ENCODE results near the gene TEX264. TPM values are rescaled to one million over a fixed set of nuclear protein-coding genes. Genes with fewer than 3 reads are reported as not detected.

The TEX264 gene
- polyA plus RNA-seq, 3 donors, result 58.3 to 108 (median 80.8) TPM

DNA sequence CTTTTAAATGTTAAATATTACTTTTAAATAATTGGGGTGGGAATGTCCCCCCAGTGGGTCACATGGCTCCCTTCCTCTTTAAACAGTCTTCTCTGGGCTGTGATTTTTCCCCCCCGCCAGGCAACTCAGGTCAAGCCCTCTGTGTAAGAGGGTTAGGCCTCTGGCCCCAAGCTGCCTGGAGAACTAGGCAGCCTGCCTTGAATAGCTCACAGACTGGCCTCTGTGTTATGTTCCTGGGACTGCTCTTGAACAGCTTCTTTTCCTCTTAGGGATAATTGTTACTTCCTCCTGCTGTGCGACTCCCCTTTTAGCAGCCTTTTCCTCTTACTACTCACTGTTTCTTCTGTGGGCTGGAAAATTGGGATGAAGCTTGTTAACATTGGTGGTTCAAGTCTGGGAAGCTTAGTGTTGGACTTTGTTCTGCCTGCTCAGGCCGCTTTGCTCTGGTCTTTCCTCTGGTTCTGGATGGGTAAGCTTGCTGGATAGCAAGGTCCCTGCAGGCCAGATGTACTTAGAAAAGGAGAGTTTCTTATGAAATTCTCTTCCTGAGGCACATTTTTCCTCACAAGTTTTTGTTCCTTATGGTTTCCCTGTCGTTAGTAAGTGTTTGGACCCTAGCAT, 2.2 kb downstream of the TEX264 start:
- Mint-ChIP-seq H3K4me3 (peak overlapping the region; percentile 28 to 43), H3K4me1 (peaks cover 79% of the 10 kb centered on the region), H3K9me3 (no peaks in the 10 kb centered on the region), H3K27ac (peak overlapping the region in 2 of 7 donors; percentile 1 to 46), H3K36me3 (peaks cover 34 to 39% of the 10 kb centered on the region in 2 donors), H3K27me3 (ENCODE audit: low read depth in 3 of 3) (no peaks in the 10 kb centered on the region)
- Histone ChIP-seq H2AFZ (ENCODE audit: insufficient read depth, low read depth, low read length, poor library complexity, severe bottlenecking) (no peak overlapping the region), H3K36me3 (replicated peaks in 1 of 2; ENCODE audit: control insufficient read depth in 1 of 2, insufficient read depth in 2 of 2, low read length in 2 of 2) (peaks cover 40 to 44% of the 10 kb centered on the region in 2 donors), H3K27me3 (ENCODE audit: control insufficient read depth in 2 of 2, insufficient read depth in 2 of 2, low read length in 2 of 2) (no peaks in the 10 kb centered on the region), H3K79me2 (ENCODE audit: insufficient read depth, low read length) (peaks cover 62% of the 10 kb centered on the region), H3K9me3 (replicated peaks in 1 of 2; ENCODE audit: control insufficient read depth in 1 of 2, insufficient read depth in 1 of 2, low read length in 2 of 2) (no peaks in the 10 kb centered on the region), H4K20me1 (ENCODE audit: insufficient read depth, low read length) (peaks cover 41% of the 10 kb centered on the region), H3K4me1 (ENCODE audit: control insufficient read depth in 1 of 2, insufficient read depth in 2 of 2, low read length in 2 of 2) (peaks cover 47 to 61% of the 10 kb centered on the region in 2 donors), H3K9ac (ENCODE audit: insufficient read depth, low read length, poor library complexity, severe bottlenecking) (no peak overlapping the region), H3K27ac (ENCODE audit: low read depth in 1 of 2, low read length in 2 of 2) (peak overlapping the region; percentile 17 to 21), H3K4me3 (replicated peaks in 1 of 3; ENCODE audit: low read depth in 2 of 3, low read length in 3 of 3) (no peak overlapping the region), H3K4me2 (replicated peaks; ENCODE audit: extremely low read depth, low read length, poor library complexity, severe bottlenecking) (no peak overlapping the region)
- peak in 1 of 3 donors; percentile 34 for DNase-seq
- intact Hi-C loops (cut with micrococcal nuclease), result no loop called here
- no CpG with 5 or more reads among the region's 4 CpGs for WGBS (ENCODE audit: insufficient coverage)
- TF ChIP-seq CTCF (IDR thresholded peaks at IDR 0.05), result no peak

- no peak overlapping the region for H3K4me3 Mint-ChIP-seq
- no peak for DNase-seq
- peak overlapping the region in 1 of 2 donors; percentile 21 for H3K27ac ChIP-seq (ENCODE audit: low read depth in 1 of 2, low read length in 2 of 2)
Observed at GRCh38 chr3:51673802-51674654, 3.0 kb downstream of the TEX264 start.

More at GRCh38 chr3:51673802-51674654, 3.0 kb downstream of the TEX264 start:
- Histone ChIP-seq H2AFZ (ENCODE audit: insufficient read depth, low read depth, low read length, poor library complexity, severe bottlenecking) (no peak overlapping the region), H3K4me2 (replicated peaks; ENCODE audit: extremely low read depth, low read length, poor library complexity, severe bottlenecking) (no peak overlapping the region), H4K20me1 (ENCODE audit: insufficient read depth, low read length) (peaks cover 41% of the 10 kb centered on the region), H3K9me3 (replicated peaks in 1 of 2; ENCODE audit: control insufficient read depth in 1 of 2, insufficient read depth in 1 of 2, low read length in 2 of 2) (no peaks in the 10 kb centered on the region), H3K79me2 (ENCODE audit: insufficient read depth, low read length) (peaks cover 66% of the 10 kb centered on the region), H3K4me3 (replicated peaks in 1 of 3; ENCODE audit: low read depth in 2 of 3, low read length in 3 of 3) (no peak overlapping the region), H3K9ac (ENCODE audit: insufficient read depth, low read length, poor library complexity, severe bottlenecking) (no peak overlapping the region), H3K4me1 (ENCODE audit: control insufficient read depth in 1 of 2, insufficient read depth in 2 of 2, low read length in 2 of 2) (peaks cover 41 to 56% of the 10 kb centered on the region in 2 donors), H3K27me3 (ENCODE audit: control insufficient read depth in 2 of 2, insufficient read depth in 2 of 2, low read length in 2 of 2) (no peaks in the 10 kb centered on the region), H3K36me3 (replicated peaks in 1 of 2; ENCODE audit: control insufficient read depth in 1 of 2, insufficient read depth in 2 of 2, low read length in 2 of 2) (peaks cover 44 to 50% of the 10 kb centered on the region in 2 donors)
- no peak for TF ChIP-seq CTCF (IDR thresholded peaks at IDR 0.05)
- Mint-ChIP-seq H3K27ac (peak overlapping the region in 2 of 7 donors; percentile 46 to 49), H3K27me3 (ENCODE audit: low read depth in 3 of 3) (no peaks in the 10 kb centered on the region), H3K36me3 (peaks cover 40 to 44% of the 10 kb centered on the region in 2 donors), H3K4me1 (peaks cover 78% of the 10 kb centered on the region), H3K9me3 (no peaks in the 10 kb centered on the region)
- intact Hi-C loops (cut with micrococcal nuclease), result no loop called here
- WGBS (ENCODE audit: insufficient coverage), result 97% methylated on average over 10 of the region's 14 CpGs
